Left renal pelvis (tissue), 4 donors: ENCODE measurements around the gene NAA16. TPM values are rescaled to one million over a fixed set of nuclear protein-coding genes. Genes with fewer than 3 reads are reported as not detected.
"Not testable (repeated sequence)": the region's sequence is repeated elsewhere in the genome, so short reads cannot be mapped to it uniquely, and the experiment has no call there.

Experiments used
- DNase-seq, 4 donors: peaks; one replicate each; pipeline ENCODE4 v3.0.0-alpha.2; 2013; ENCODE audit warnings: low read depth in 4 of 4, low spot score in 3 of 4
- polyA plus RNA-seq, 4 donors: library from polyadenylated mRNA; unstranded; fragments of 120-200 nt; gene quantifications; one replicate each; pipeline ENCODE4 v1.2.1, GENCODE V29; 2013; ENCODE audit not compliant: insufficient read length in 4 of 4

Gene NAA16
- polyA plus RNA-seq, 4 donors: 26.8 to 47.6 (median 32.6) TPM

GRCh38 chr13:41403983-41404382 lies 92.9 kb downstream of the NAA16 start:
- DNase-seq: no peak

- no peak for DNase-seq
Measured at GRCh38 chr13:41405367-41405766, 94.3 kb downstream of the NAA16 start.

GRCh38 chr13:41407380-41407779 lies 96.3 kb downstream of the NAA16 start:
- no peak for DNase-seq

GRCh38 chr13:41408121-41408520 lies 97.1 kb downstream of the NAA16 start:
- no peak for DNase-seq

- no peak for DNase-seq
Measured at GRCh38 chr13:41408746-41409145, 97.7 kb downstream of the NAA16 start.

- DNase-seq: no peak
Measured at GRCh38 chr13:41409611-41410010, 98.5 kb downstream of the NAA16 start.

GRCh38 chr13:41411060-41411459 lies 100.0 kb downstream of the NAA16 start:
- no peak for DNase-seq

- peak in 1 of 4 donors; percentile 28 for DNase-seq
Measured at GRCh38 chr13:41411522-41411921, 100.5 kb downstream of the NAA16 start.

GRCh38 chr13:41413872-41414271 lies 102.8 kb downstream of the NAA16 start:
- DNase-seq: no peak

- no peak for DNase-seq
Measured at GRCh38 chr13:41416276-41416675, 105.2 kb downstream of the NAA16 start.

- peak in 1 of 4 donors; percentile 24 for DNase-seq
Measured at GRCh38 chr13:41418027-41418426, 107.0 kb downstream of the NAA16 start.

GRCh38 chr13:41418731-41419130 lies 107.7 kb downstream of the NAA16 start:
- DNase-seq: no peak

- DNase-seq: no peak
Measured at GRCh38 chr13:41419206-41419605, 108.1 kb downstream of the NAA16 start.

GRCh38 chr13:41420146-41420545 lies 109.1 kb downstream of the NAA16 start:
- no peak for DNase-seq

- DNase-seq: not testable (repeated sequence)
Measured at GRCh38 chr13:41421330-41421729, 110.3 kb downstream of the NAA16 start.

- not testable (repeated sequence) for DNase-seq
Measured at GRCh38 chr13:41421983-41422382, 110.9 kb downstream of the NAA16 start.

- DNase-seq: not testable (repeated sequence)
Measured at GRCh38 chr13:41423259-41423658, 112.2 kb downstream of the NAA16 start.

- not testable (repeated sequence) for DNase-seq
Measured at GRCh38 chr13:41424675-41425074, 113.6 kb downstream of the NAA16 start.

- no peak for DNase-seq
Measured at GRCh38 chr13:41426047-41426446, 115.0 kb downstream of the NAA16 start.
